SK-N-SH (cell line): ENCODE data around the gene MAX. TPM values are rescaled to one million over a fixed set of nuclear protein-coding genes. Genes with fewer than 3 reads are reported as not detected.

Experiments used
- CTCF ChIA-PET: fragments of 300-600, 350-600 bp; formaldehyde crosslinking; extraction: SDS; loops from one replicate; lab custom pipeline; 2021; lab: Yijun Ruan, JAX
- POLR2A ChIA-PET: fragments of 350-600 bp; sonication (Branson Sonifier 250); formaldehyde crosslinking; extraction: SDS; loops from one replicate; lab custom pipeline; 2020; ENCODE audit warnings: antibody characterized with exemption, inconsistent platforms; lab: Yijun Ruan, JAX
- DNase-seq: peaks from one replicate; pipeline ENCODE4 v3.0.0; 2012
- H2AFZ ChIP-seq: fragments of 200-600 bp; sonication (generic); 2 replicates; pipeline ENCODE4 v1.8.1; 2016; ENCODE audit warnings: antibody characterized with exemption, mild to moderate bottlenecking, low read depth
- H3F3A ChIP-seq: fragments of 200-600 bp; sonication (generic); replicated peaks from 2 replicates; pipeline ENCODE3; 2016; ENCODE audit warnings: antibody characterized with exemption, mild to moderate bottlenecking; ENCODE audit not compliant: insufficient read depth
- H3K27ac ChIP-seq, 2 experiments: fragments of 200-500 bp in 1 of 2; fragments of 200-600 bp in 1 of 2; sonication (Bioruptor generic) in 1 of 2; sonication (generic), shearing (Covaris generic) in 1 of 2; 2 replicates each; pipeline versions ENCODE4 v1.5.1 to v1.6.1; 2014 to 2016; ENCODE audit warnings: low read depth in 2 of 2, inconsistent platforms in 1 of 2, low read length in 1 of 2, mild to moderate bottlenecking in 1 of 2, mixed read lengths in 1 of 2
- H3K27me3 ChIP-seq: fragments of 200-600 bp; sonication (generic), shearing (Covaris generic); 2 replicates; pipeline ENCODE4 v1.6.1; 2016; ENCODE audit warnings: mixed run types; ENCODE audit not compliant: insufficient read depth
- H3K36me3 ChIP-seq, 2 experiments: fragments of 200-500 bp in 1 of 2; fragments of 200-600 bp in 1 of 2; sonication (Bioruptor generic) in 1 of 2; sonication (generic) in 1 of 2; replicated peaks in 1 of 2; 2 replicates each; pipeline versions ENCODE3 to v1.5.1; 2014 to 2016; ENCODE audit warnings: low read length in 1 of 2, mild to moderate bottlenecking in 1 of 2; ENCODE audit not compliant: insufficient read depth in 2 of 2, control insufficient read depth in 1 of 2
- H3K4me1 ChIP-seq, 2 experiments: fragments of 200-500 bp in 1 of 2; fragments of 200-600 bp in 1 of 2; sonication (Bioruptor generic) in 1 of 2; sonication (generic), shearing (Covaris generic) in 1 of 2; 2 replicates each; pipeline versions ENCODE4 v1.5.1 to v1.6.1; 2014 to 2016; ENCODE audit warnings: low read depth in 1 of 2, low read length in 1 of 2, mixed run types in 1 of 2; ENCODE audit not compliant: insufficient read depth in 2 of 2, control insufficient read depth in 1 of 2
- H3K4me2 ChIP-seq: fragments of 200-600 bp; sonication (generic), shearing (Covaris generic); 2 replicates; pipeline ENCODE4 v1.6.1; 2017; ENCODE audit warnings: mixed run types
- H3K4me3 ChIP-seq, 2 experiments: fragments of 200-500 bp in 1 of 2; fragments of 200-600 bp in 1 of 2; sonication (Bioruptor generic) in 1 of 2; sonication (generic), shearing (Covaris generic) in 1 of 2; 2 replicates each; pipeline versions ENCODE4 v1.5.1 to v1.8.1; 2014 to 2016; ENCODE audit warnings: low read depth in 2 of 2, inconsistent platforms in 1 of 2, low read length in 1 of 2, mild to moderate bottlenecking in 1 of 2, mixed read lengths in 1 of 2, moderate library complexity in 1 of 2
- H3K79me2 ChIP-seq: fragments of 200-600 bp; sonication (generic); 2 replicates; pipeline ENCODE4 v1.8.1; 2017; ENCODE audit warnings: mild to moderate bottlenecking; ENCODE audit not compliant: insufficient read depth
- H3K9ac ChIP-seq: fragments of 200-600 bp; sonication (generic); 2 replicates; pipeline ENCODE4 v1.6.1; 2017; ENCODE audit warnings: mixed run types
- H3K9me2 ChIP-seq: fragments of 200-600 bp; sonication (generic); 2 replicates; pipeline ENCODE4 v1.6.1; 2017; ENCODE audit warnings: mixed run types
- H3K9me3 ChIP-seq: fragments of 200-600 bp; sonication (generic); 2 replicates; pipeline ENCODE4 v1.6.1; 2017; ENCODE audit warnings: mixed run types, mild to moderate bottlenecking, moderate library complexity
- H4K20me1 ChIP-seq: fragments of 200-600 bp; sonication (generic); 2 replicates; pipeline ENCODE4 v1.6.1; 2017; ENCODE audit warnings: mild to moderate bottlenecking, mixed run types; ENCODE audit not compliant: insufficient read depth
- EP300 ChIP-seq, 2 experiments: IDR thresholded peaks; 2 replicates each; pipeline versions ENCODE4 v1.4.0 to v1.6.1; 2012; ENCODE audit warnings: borderline replicate concordance in 1 of 2, low read depth in 1 of 2, low read length in 1 of 2
- EZH2phosphoT487 ChIP-seq: fragments of 200-600 bp; sonication (generic); IDR thresholded peaks from 2 replicates; pipeline ENCODE4 v1.6.1; 2017; ENCODE audit warnings: low read depth, mixed run types, mild to moderate bottlenecking, antibody characterized with exemption, moderate library complexity, borderline replicate concordance
- FOSL2 ChIP-seq: IDR thresholded peaks from 2 replicates; pipeline ENCODE4 v1.4.0; 2012; ENCODE audit warnings: low read depth, mild to moderate bottlenecking, moderate library complexity, borderline replicate concordance
- FOXM1 ChIP-seq: IDR thresholded peaks from 2 replicates; pipeline ENCODE4 v1.4.0; 2012; ENCODE audit warnings: low read depth, mild to moderate bottlenecking
- GATA2 ChIP-seq: sonication (generic); formaldehyde crosslinking; IDR thresholded peaks from 2 replicates; pipeline ENCODE4 v1.5.0; 2020; ENCODE audit warnings: mild to moderate bottlenecking, missing genetic modification reagents
- JUND ChIP-seq: IDR thresholded peaks from 2 replicates; pipeline ENCODE4 v1.4.0; 2012
- MEF2A ChIP-seq: IDR thresholded peaks from 2 replicates; pipeline ENCODE4 v1.4.0; 2012; ENCODE audit warnings: low read depth, borderline replicate concordance
- MXI1 ChIP-seq: IDR thresholded peaks from 2 replicates; pipeline ENCODE4 v1.6.1; 2012; ENCODE audit warnings: mild to moderate bottlenecking, low read depth, low read length, improper control_type of control experiment
- NFIC ChIP-seq: IDR thresholded peaks from 2 replicates; pipeline ENCODE4 v1.4.0; 2012; ENCODE audit warnings: borderline replicate concordance
- NRF1 ChIP-seq: IDR thresholded peaks from 2 replicates; pipeline ENCODE4 v1.6.1; 2012; ENCODE audit warnings: low read depth, mild to moderate bottlenecking, low read length
- PBX3 ChIP-seq: IDR thresholded peaks from 2 replicates; pipeline ENCODE4; 2012
- RAD21 ChIP-seq: IDR thresholded peaks from 2 replicates; pipeline ENCODE4 v1.6.1; 2012; ENCODE audit warnings: mild to moderate bottlenecking, low read length
- RCOR1 ChIP-seq: fragments of 150-350 bp; IDR thresholded peaks from 2 replicates; pipeline ENCODE4 v1.6.1; 2017; ENCODE audit warnings: antibody characterized with exemption, low read length
- TAF1 ChIP-seq: IDR thresholded peaks from 2 replicates; pipeline ENCODE4 v1.6.1; 2012; ENCODE audit warnings: low read depth, mild to moderate bottlenecking, low read length, moderate library complexity, borderline replicate concordance
- YY1 ChIP-seq: IDR thresholded peaks from 2 replicates; pipeline ENCODE4 v1.4.0; 2012; ENCODE audit warnings: low read depth, mild to moderate bottlenecking
- WGBS: methylation state at CpG from one replicate; pipeline ENCODE4 v1.1.6; 2017; ENCODE audit warnings: low lambda C conversion rate; 5-methylcytosine and 5-hydroxymethylcytosine counted together
- polyA plus RNA-seq, 3 experiments: library from polyadenylated mRNA; depleted of rRNA; stranded (reverse); fragments of >200 nt; gene quantifications; 2 replicates each; pipeline ENCODE4 v1.2.3, GENCODE V29; 2012
- TF ChIP-seq, protein P1 (sequence below): IDR thresholded peaks from 2 replicates; pipeline ENCODE4 v1.4.0; 2012; ENCODE audit warnings: low read depth, borderline replicate concordance
- TF ChIP-seq, protein P2 (sequence below): fragments of 200-600 bp; sonication (generic); IDR thresholded peaks from 2 replicates; pipeline ENCODE4 v1.6.1; 2017; ENCODE audit warnings: antibody characterized with exemption, mild to moderate bottlenecking, moderate library complexity
- TF ChIP-seq, protein P3 (sequence below): IDR thresholded peaks from 2 replicates; pipeline ENCODE4 v1.4.0; 2012; ENCODE audit warnings: low read depth, borderline replicate concordance

The MAX gene
- polyA plus RNA-seq, 1 of the 3 experiments (the other 2 are of a cell fraction) = 103 TPM

- Histone ChIP-seq H3K9me2 (no peaks in the 10 kb centered on the region), H3K4me2 (no peak overlapping the region), H3K4me1 (no peaks in the 10 kb centered on the region), H3K27me3 (no peaks in the 10 kb centered on the region), H2AFZ (no peak overlapping the region), H3K27ac (no peak overlapping the region), H3F3A (no peaks in the 10 kb centered on the region), H4K20me1 (no peaks in the 10 kb centered on the region), H3K9ac (no peak overlapping the region), H3K9me3 (no peaks in the 10 kb centered on the region), H3K79me2 (no peaks in the 10 kb centered on the region), H3K4me3 (no peak overlapping the region), H3K36me3 (peaks cover 13 to 34% of the 10 kb centered on the region in 2 experiments)
- CTCF ChIA-PET = interaction anchor here (1.4 kb wide), 2 partner anchors 11 to 21 kb away, joined by 4 to 6 read pairs; no protein-coding TSS in a partner anchor
- DNase-seq = no peak
- 89% methylated on average over 9 of the region's 9 CpGs for WGBS
- TF ChIP-seq, protein P1, sequence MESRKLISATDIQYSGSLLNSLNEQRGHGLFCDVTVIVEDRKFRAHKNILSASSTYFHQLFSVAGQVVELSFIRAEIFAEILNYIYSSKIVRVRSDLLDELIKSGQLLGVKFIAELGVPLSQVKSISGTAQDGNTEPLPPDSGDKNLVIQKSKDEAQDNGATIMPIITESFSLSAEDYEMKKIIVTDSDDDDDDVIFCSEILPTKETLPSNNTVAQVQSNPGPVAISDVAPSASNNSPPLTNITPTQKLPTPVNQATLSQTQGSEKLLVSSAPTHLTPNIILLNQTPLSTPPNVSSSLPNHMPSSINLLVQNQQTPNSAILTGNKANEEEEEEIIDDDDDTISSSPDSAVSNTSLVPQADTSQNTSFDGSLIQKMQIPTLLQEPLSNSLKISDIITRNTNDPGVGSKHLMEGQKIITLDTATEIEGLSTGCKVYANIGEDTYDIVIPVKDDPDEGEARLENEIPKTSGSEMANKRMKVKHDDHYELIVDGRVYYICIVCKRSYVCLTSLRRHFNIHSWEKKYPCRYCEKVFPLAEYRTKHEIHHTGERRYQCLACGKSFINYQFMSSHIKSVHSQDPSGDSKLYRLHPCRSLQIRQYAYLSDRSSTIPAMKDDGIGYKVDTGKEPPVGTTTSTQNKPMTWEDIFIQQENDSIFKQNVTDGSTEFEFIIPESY = no peak
- no peak for TF ChIP-seq EP300 (IDR thresholded peaks at IDR 0.05; ENCODE audit: borderline replicate concordance in 1 of 2, low read depth in 1 of 2, low read length in 1 of 2)
- no peak for TF ChIP-seq FOXM1
- TF ChIP-seq RAD21 = no peak
- no peak for TF ChIP-seq MEF2A
- no peak for TF ChIP-seq EZH2phosphoT487
- TF ChIP-seq GATA2 = no peak
- TF ChIP-seq, protein P2, sequence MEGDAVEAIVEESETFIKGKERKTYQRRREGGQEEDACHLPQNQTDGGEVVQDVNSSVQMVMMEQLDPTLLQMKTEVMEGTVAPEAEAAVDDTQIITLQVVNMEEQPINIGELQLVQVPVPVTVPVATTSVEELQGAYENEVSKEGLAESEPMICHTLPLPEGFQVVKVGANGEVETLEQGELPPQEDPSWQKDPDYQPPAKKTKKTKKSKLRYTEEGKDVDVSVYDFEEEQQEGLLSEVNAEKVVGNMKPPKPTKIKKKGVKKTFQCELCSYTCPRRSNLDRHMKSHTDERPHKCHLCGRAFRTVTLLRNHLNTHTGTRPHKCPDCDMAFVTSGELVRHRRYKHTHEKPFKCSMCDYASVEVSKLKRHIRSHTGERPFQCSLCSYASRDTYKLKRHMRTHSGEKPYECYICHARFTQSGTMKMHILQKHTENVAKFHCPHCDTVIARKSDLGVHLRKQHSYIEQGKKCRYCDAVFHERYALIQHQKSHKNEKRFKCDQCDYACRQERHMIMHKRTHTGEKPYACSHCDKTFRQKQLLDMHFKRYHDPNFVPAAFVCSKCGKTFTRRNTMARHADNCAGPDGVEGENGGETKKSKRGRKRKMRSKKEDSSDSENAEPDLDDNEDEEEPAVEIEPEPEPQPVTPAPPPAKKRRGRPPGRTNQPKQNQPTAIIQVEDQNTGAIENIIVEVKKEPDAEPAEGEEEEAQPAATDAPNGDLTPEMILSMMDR = no peak
- no peak for TF ChIP-seq JUND
- TF ChIP-seq TAF1 = no peak
- TF ChIP-seq, protein P3, sequence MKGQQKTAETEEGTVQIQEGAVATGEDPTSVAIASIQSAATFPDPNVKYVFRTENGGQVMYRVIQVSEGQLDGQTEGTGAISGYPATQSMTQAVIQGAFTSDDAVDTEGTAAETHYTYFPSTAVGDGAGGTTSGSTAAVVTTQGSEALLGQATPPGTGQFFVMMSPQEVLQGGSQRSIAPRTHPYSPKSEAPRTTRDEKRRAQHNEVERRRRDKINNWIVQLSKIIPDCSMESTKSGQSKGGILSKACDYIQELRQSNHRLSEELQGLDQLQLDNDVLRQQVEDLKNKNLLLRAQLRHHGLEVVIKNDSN = no peak
- TF ChIP-seq NRF1 = no peak
- no peak for TF ChIP-seq PBX3
- TF ChIP-seq YY1 = no peak
- TF ChIP-seq NFIC = no peak
- no peak for TF ChIP-seq MXI1
- no peak for TF ChIP-seq FOSL2
- TF ChIP-seq RCOR1 = no peak
- POLR2A ChIA-PET = no interaction called here
Observed at GRCh38 chr14:65040666-65041433, 61.5 kb downstream of the MAX start.
